HG03175 (cell line): Measurements from ENCODE around the gene RGS19.
A peak's percentile ranks its signal among the peaks of the same experiment; 100 is the strongest.

ENCODE experiments used
- ATAC-seq: cut with Tn5 transposase; IDR thresholded peaks from one replicate; pipeline ENCODE4 v1.9.1; 2021; ENCODE audit warnings: mild to moderate bottlenecking, moderate library complexity; ENCODE audit not compliant: unreplicated experiment

RGS19 gene

GRCh38 chr20:64065062-64065973 lies 14.0 kb downstream of the RGS19 start:
- ATAC-seq = no peak

DNA sequence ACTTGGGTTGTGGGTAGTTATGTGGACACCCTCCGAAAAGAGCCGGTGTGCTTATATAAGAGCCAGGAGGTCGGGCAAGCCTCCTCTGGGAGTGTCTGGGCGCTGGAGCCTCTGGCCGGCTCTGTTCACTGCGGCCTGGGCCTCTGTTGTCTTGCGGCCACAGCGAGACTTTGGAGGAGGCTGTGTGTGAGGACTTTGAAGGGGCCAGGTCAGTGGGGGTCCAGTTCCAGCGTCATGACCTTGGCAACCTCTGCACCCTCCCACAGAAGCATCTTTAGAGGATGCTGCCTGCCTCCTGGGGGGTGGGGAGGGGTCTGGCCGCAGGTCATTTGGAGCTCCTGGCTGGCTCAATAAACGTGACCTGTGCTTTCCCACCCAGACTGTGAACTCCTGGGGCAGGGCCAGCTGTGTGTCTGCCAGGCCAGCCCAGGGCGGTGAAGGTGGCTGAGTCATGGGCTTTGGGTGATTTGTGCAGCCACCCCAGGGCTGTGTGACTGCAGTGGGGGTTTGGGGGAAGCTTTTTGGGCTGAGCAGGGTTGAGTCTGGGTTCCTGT lies 15.1 kb downstream of the RGS19 start:
- ATAC-seq = no peak

DNA sequence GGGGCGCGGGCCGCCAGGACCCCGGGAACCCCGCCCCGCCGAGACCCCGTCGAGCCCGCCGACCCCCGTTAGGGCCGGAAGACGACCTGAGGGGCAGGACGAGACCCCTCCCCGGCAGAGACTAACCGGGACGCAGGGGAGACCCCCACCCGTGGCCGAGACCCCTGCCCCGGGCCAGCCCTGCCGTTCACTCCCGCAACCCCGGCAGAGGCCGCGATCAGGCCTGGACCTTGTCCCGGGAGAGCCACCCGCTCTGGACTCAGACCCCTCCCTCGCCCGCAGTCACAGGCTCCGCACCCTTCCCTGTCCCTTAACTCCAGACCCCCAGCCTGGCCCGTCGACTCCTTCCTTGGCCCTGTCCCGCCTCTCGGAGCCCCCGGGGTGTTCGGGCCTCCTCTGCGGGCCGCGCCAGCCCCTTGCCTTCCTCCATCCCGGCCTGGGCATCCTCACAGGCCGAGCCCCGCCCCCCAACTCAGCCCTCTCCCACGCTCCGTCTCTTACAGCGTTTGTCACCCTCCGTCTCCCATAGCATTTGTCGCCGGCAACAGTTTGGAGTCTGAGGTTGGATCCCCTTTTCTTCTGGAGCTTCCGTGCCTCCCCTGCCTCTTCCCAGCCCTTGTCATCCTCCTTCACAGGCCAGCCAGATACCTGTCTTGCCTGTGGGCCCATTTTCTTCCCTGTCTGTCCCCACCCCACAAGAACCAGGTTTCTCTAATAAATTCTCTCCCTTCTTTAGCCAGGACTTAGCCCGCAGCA lies 15.8 kb downstream of the RGS19 start:
- ATAC-seq = no peak

DNA sequence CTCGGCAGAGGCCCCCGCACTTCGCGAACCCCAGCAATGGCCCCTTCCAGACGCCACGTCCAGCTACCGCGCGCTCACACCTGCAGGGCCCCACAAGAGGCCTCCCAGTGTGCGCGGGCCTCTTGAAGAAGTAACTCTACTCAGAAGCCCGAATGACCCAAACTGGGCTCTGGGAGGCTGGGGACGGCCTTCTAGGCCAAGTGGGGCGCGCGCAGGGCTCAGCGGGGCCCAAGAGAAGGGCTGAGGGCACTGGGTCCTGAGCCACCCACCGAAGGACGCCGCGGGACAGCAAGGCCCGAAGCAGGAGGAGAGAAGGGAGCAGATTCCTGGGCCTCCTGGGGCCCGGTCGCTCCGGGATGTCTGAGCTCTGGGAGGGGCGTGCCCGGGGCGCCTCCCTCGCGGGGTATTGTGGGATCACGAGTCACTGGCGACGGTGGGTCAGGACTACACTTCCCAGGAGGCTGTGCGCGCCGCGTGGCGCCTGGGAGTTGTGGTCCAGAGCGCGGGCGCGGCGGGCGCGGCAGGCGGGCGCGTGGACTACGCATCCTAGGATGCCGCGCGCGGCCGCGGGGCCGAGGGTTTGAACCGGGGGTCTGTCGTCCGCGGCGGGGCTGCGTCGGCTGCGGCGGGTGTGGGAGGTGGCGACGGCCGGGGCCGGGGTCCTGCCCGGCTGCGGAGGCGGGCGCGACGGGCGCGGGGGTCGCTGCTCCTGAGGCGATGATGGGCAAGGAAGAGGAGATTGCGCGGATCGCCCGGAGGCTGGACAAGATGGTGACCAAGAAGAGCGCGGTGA lies 16.5 kb downstream of the RGS19 start, which contains the start of gene TCEA2:
TSS of gene TCEA2 (plus strand) at position 603 of the 793 bp plus-strand sequence. CDS start at position 718, 115 bp downstream.
- peak; percentile 75 for ATAC-seq

DNA sequence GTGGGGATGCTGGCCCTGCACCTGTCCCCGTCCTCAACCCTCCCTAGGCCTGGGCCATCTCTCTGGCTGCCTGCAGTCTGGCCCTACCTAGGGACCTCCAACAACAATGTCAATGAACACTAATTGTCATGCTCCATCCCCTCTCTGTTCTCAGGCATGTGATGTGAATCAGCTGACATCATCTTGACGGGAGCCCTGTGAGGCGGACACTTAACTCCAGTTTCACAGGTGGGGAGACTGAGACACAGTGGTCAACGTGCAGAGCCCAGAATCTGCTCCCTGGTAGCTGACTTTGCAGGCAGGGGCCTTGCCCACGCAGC lies 17.1 kb downstream of the RGS19 start:
- ATAC-seq = no peak

DNA sequence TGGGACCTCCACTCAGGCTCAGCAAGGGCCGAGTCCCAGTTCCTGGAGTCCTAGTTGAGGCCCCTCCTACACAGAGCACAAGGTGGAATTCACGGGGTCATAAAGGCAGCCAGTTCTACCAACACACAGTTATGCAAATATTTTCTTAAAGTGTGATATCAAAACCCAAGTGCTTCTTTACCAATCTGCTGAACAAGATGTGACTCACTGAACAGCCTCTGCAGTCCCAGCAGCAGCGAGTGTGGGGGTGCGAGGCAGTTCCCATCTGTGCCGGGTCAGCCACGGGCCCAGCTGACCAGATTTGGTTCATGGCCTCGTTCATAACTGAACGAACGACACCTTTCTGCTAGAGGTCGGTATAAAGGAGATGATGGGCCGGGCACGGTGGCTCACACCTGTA lies 20.8 kb downstream of the RGS19 start:
- ATAC-seq = no peak

DNA sequence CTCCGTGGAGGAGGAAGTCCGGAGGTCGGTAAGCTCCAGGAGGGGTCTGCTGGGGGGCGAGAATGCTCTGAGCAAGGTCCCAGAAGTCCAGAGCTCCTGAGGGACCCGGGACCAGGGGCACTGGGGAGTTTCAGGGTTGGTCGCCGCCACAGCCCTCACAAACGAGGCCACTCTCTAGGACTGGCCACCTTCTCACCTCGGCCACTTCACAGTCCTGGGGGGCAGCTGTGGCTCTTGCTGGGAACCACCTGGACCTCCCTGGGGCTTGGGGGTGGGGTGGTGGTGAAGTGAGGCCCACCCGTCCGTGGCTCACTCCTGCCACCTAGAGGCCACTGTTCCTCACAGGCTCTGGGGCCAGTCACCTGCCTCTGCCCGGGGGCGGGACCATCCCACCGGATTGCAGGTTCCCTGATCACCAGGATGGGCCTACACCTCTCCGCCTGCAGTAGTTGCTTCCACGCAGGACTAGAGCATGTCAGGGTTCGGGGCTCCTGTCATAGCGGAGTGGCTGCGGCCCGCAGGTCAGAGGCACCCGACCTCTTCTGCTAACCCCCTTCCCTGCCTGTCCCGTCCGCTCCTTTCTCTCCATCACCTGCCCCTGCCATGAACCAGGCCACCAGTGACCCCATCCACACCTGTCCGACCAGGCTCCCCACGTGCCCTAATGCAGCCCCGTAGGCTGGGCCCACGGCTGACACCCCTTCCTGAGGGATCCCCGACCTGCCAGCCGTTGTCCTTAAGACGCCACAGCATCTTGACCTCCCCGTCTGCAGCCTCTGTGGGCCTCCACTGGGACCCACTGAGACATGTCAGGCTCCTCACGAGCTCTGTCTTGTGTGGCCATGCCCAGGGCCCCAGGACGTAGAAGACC lies 21.5 kb downstream of the RGS19 start:
- ATAC-seq = peak; percentile 49

DNA sequence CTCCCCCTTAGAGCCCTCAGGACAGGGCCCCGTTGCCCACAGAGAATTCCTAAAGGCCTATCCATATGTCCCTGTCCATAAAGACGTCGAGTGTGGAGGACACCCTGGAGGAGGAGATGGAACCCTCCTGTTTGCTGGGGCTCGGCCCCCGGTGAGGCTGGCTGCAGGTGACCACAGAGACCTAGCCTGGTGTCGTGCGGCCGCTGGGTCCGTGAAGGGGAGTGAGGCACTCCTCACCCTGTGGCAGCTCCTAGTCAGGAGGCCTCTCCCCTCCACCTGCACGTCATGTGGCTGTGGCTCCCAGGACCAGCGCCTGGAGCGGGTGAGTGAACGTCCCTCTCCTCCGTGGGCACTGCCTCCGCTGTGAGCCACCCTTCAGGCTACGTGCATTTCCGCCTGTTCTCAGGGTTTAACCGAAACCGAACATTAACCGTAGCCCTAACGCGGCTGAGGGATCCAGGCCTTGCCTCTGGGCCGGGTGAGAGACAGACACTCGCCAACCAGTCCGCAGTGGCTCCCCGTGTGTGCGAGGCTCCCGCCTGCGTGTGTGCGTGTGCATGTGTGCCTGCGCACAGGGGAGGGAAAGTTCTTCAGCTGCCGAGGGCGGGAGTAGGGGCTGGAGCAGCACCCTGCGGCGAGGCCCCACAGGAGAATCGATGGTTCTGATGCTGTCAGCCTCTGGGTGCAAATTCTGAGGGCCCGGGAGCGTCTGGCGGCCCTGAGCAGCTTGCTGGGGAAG lies 22.3 kb downstream of the RGS19 start:
- ATAC-seq = no peak

DNA sequence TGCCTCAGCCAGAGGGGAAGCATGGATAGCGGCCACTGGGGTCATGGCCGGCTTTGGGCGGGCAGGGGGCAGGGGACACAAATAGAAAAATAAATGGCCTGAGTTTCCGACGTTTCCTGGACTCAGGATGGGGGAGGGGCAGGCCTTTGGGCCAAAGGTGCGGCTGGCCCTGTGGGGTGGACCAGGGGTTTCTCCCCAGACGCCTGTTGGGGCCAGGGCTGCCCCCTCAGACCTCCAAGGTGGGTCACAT lies 22.8 kb downstream of the RGS19 start:
- ATAC-seq = no peak

GRCh38 chr20:64055893-64056638 lies 23.3 kb downstream of the RGS19 start:
- no peak for ATAC-seq

DNA sequence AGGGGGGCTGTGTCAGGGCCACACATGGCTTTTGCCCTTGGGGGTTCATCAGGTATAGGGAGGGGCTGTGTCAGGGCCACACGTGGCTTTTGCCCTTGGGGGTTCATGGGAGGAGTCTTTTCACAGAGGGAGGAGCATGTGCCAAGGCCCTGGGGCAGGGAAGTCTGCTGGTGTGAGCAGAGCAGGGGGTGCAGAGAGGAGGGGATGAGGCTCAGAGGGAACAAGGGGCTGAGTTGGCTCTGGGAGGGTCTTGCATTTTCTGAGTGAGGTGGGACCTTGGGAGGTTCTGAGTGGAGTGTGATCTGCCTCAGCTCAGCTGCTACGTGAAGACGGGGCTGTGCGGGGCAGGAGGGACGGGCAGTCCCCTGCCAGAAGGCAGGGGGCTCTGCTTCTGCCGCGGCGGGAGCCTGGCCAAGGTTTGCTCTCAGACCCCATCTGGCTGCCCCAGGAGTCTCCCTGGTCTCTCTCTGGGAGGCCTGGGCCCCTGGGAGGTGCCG lies 23.9 kb downstream of the RGS19 start:
- ATAC-seq = no peak

DNA sequence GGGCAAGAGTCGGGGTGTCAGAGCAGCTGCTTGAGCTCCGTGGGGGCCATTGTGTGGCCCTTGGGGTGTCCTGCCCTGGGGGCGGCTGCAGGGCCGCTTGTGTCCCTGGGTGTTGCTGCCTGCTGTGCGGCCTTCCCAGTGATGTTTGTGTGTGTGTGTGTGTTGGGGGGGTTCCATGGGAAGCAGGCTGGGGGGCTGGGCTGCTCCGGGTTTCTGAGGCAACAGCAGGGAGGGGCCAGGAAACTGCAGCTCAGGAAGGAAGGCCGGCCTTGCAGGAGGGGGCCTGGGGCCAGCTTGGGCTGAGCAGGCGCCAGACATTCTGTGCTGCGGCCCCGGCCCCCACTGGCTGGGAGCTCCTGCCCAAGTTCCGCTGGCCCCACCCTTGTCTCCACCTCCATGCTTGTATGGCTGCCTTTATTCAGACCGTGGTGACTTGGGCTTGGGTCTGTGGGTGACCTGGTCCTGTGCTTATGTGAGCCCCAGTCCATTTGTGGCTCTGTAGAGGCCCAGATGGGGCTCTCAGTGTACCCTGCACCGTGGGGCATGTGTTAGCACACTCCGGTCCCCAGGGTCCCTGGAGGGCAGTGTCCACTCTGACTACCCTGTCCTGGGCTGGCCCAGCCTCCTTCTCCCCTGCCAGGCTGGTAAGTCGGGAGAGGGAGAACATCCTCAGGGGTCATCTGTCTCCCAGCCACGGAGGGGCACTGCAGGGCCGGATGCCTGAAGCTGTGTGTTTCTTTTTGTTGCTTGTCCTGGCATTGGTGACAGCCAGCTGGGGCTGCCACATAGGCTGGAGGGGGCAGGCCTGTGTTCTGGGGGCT lies 25.3 kb downstream of the RGS19 start:
- no peak for ATAC-seq

DNA sequence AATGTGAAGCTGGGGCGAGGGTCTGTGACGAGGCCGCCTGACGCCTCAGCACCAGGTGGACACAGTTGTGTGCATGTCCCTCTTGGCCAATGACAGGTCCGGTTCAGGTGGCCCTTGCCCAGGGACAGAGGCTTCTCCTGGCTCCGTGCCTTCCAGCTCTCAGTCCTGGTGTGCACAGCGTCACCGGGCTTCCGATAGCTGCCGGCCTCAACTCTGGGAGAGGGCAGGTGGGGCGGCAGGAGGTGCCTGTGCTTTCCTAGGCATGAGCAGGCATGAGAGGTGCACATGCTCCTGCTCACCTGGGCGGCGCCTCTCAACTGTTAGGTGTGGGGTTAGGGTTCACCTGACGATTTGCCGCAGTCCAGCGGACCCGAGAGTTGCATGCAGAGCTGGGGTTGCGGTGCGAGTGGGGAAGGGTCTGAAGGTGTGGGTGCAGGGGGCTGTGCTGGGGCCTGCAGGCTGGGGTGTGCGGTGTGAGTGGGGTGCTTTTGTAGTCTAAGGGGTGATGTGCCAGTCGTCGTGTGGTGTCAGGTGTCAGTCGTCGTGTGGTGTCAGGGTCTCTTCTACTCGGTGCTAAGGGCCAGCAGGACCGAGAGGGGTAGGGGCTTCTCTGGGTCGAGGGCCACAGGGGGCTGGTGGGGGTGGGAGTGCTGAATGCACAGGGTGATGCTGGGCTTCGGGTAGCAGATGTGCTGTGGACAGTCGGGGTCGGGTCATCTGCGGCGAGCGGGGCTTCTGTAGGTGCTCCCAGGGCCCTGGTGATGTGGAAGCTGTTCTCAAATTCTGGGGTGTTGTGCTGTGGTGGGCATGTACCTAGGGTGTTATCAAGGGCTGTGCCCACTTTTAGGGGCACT lies 26.1 kb downstream of the RGS19 start:
- no peak for ATAC-seq

GRCh38 chr20:64052326-64052722 lies 27.0 kb downstream of the RGS19 start:
- no peak for ATAC-seq

DNA sequence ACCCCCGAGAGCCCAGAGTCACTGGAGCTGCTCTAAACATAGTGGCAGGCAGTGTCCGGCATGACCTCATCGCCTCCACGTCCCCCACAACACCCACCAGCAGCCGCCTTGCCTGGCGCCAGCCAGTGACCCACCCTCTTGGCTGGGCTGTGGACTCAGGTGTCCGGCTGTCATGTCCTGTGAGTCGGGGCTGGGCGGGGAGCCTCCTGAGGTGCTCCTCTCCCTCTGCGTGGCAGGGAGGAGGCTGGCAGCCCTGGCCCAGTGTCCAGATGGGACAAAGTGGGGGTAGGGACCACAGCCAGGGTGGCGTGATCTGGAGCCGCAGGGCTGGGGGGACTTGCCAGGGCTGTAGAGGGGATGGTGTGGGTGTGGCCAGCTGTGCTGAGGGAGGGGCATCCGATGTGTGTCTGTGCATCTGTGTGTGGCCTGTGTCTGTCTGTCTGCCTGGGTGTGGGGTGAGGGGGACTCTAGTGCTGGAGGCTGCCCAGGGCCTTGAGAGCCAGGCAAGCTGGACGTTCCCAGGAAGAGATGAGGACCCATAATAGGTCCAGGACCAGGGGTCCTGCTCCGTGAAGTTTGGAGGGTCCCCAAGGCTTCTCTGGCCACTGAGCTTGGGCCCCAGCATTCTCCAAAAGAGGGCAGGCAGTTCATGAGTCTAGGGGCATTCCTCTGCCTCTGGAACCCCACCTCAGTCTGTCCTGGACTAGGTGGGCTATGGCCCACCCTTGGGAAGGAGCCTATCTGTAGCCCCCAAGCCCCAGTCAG lies 27.6 kb downstream of the RGS19 start:
- no peak for ATAC-seq

DNA sequence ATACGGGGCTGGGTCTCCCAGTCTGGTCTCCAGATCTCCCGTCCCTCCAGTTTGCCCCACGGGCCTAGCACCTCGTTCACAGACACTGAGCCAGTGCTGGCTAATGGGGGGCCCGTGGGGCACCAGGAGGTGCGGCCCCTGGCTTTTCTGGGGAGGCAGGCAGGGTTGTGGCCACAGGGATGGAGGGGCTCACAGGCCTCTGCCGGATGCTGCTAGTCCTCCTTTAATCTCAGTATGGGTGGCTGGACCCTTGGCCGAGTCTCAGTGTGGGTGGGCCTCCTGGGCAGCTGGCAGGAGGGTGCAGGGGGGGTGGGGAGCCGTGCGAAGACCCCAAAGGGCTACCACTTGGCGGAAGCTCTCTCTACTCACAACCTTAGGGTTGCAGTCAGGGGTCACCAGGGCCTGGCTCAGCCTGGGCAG lies 28.3 kb downstream of the RGS19 start:
- ATAC-seq = no peak
